Ascending aorta (tissue), 2 donors: ENCODE data around the gene MAPK6. TPM values are rescaled to one million over a fixed set of nuclear protein-coding genes. Genes with fewer than 3 reads are reported as not detected.

Experiments
- DNase-seq, 2 donors: peaks; one replicate each; pipeline ENCODE4 v3.0.0-alpha.2; 2019; ENCODE audit warnings: low spot score in 2 of 2
- H3K27ac ChIP-seq, 2 donors: fragments of 200-600 bp; sonication (generic); one replicate each; pipeline ENCODE4 v1.5.1; 2016 to 2017; ENCODE audit warnings: mild to moderate bottlenecking in 1 of 2
- H3K27me3 ChIP-seq: fragments of 200-600 bp; sonication (generic); one replicate; pipeline ENCODE4 v1.5.1; 2017
- H3K36me3 ChIP-seq, 2 donors: fragments of 200-600 bp; sonication (generic); one replicate each; pipeline ENCODE4 v1.5.1; 2016
- H3K4me1 ChIP-seq, 2 donors: fragments of 200-600 bp; sonication (generic); one replicate each; pipeline ENCODE4 v1.5.1; 2016 to 2017; ENCODE audit warnings: mild to moderate bottlenecking in 1 of 2
- H3K4me3 ChIP-seq, 2 donors: fragments of 200-600 bp; sonication (generic); one replicate each; pipeline ENCODE4 v1.5.1; 2016 to 2017; ENCODE audit warnings: mild to moderate bottlenecking in 1 of 2
- H3K9me3 ChIP-seq, 2 donors: fragments of 200-600 bp; sonication (generic); one replicate each; pipeline ENCODE4 v1.5.1; 2016
- CTCF ChIP-seq, 3 experiments: fragments of 200-600 bp in 2 of 3; fragments of 450-650 bp in 1 of 3; sonication (generic) in 2 of 3; IDR thresholded peaks; one replicate each; pipeline ENCODE4 v1.5.1; 2016 to 2019; ENCODE audit warnings: antibody characterized with exemption in 3 of 3, mild to moderate bottlenecking in 1 of 3, moderate library complexity in 1 of 3
- intact Hi-C: fragments of 100-400 bp; cut with DNase I; formaldehyde crosslinking; loops from one replicate; pipeline ENCODE4 v1.15.1; 2023
- total RNA-seq: library from RNA; depleted of rRNA; stranded (reverse); fragments of >200 nt; gene quantifications from one replicate; pipeline ENCODE4 v1.1.0, GENCODE V29; 2016

Gene MAPK6
- total RNA-seq, 1 donor from 2014 or later: 32.1 TPM

GRCh38 chr15:52106641-52107040, 87.6 kb downstream of the MAPK6 start:
- H3K27me3 ChIP-seq: no peaks in the 10 kb centered on the region

GRCh38 chr15:52107238-52107637, 88.2 kb downstream of the MAPK6 start:
- H3K4me1 ChIP-seq: peaks cover under 1 to 3% of the 10 kb centered on the region in 2 donors
- no peak for TF ChIP-seq CTCF (IDR thresholded peaks at IDR 0.05)
- no peaks in the 10 kb centered on the region for H3K36me3 ChIP-seq
- DNase-seq: peak in 1 of 2 donors; percentile 11
- intact Hi-C loops: no loop called here
- H3K27ac ChIP-seq: no peak overlapping the region
- no peak overlapping the region for H3K4me3 ChIP-seq
- H3K27me3 ChIP-seq: no peaks in the 10 kb centered on the region
- H3K9me3 ChIP-seq: no peaks in the 10 kb centered on the region

More at GRCh38 chr15:52106641-52107040, 87.6 kb downstream of the MAPK6 start:
- H3K4me3 ChIP-seq: no peak overlapping the region
- H3K27ac ChIP-seq: no peak overlapping the region
- no peaks in the 10 kb centered on the region for H3K9me3 ChIP-seq
- DNase-seq: peak in 1 of 2 donors; percentile 49
- no peak for TF ChIP-seq CTCF (IDR thresholded peaks at IDR 0.05)
- intact Hi-C loops: no loop called here
- H3K36me3 ChIP-seq: no peaks in the 10 kb centered on the region
- peaks cover 0 to 3% of the 10 kb centered on the region in 2 donors for H3K4me1 ChIP-seq

- Histone ChIP-seq H3K9me3 (no peaks in the 10 kb centered on the region), H3K27ac (no peak overlapping the region), H3K4me3 (no peak overlapping the region), H3K27me3 (no peaks in the 10 kb centered on the region), H3K4me1 (peaks cover 3% of the 10 kb centered on the region in 2 donors), H3K36me3 (no peaks in the 10 kb centered on the region)
- TF ChIP-seq CTCF (IDR thresholded peaks at IDR 0.05): no peak
- DNase-seq: no peak
- intact Hi-C loops: no loop called here
These were observed 90.8 kb downstream of the MAPK6 start for GRCh38 chr15:52109559-52110451.

- no peaks in the 10 kb centered on the region for H3K27me3 ChIP-seq
- H3K4me3 ChIP-seq: peak overlapping the region; percentile 37 to 66
- no peak for DNase-seq
- H3K9me3 ChIP-seq: no peaks in the 10 kb centered on the region
- H3K36me3 ChIP-seq: no peaks in the 10 kb centered on the region
- intact Hi-C loops: no loop called here
- H3K27ac ChIP-seq: no peak overlapping the region
- H3K4me1 ChIP-seq: peaks cover 3% of the 10 kb centered on the region in 2 donors
- TF ChIP-seq CTCF (IDR thresholded peaks at IDR 0.05): peak in 1 of 3 experiments; percentile 1
These were observed 92.6 kb downstream of the MAPK6 start for GRCh38 chr15:52111517-52112202.

GRCh38 chr15:52112203-52112750, 93.3 kb downstream of the MAPK6 start:
- no peak overlapping the region for H3K27ac ChIP-seq

More at GRCh38 chr15:52112203-52112750, 93.3 kb downstream of the MAPK6 start:
- Histone ChIP-seq H3K9me3 (no peaks in the 10 kb centered on the region), H3K4me1 (peaks cover 3% of the 10 kb centered on the region in 2 donors), H3K36me3 (no peaks in the 10 kb centered on the region), H3K4me3 (peak overlapping the region; percentile 37 to 66), H3K27me3 (no peaks in the 10 kb centered on the region)
- intact Hi-C loops: no loop called here
- DNase-seq: peak in 1 of 2 donors; percentile 57
- TF ChIP-seq CTCF (IDR thresholded peaks at IDR 0.05): peak in 1 of 3 experiments; percentile 9
